ENCODE measurements around the gene LRCH1. TPM values are rescaled to one million over a fixed set of nuclear protein-coding genes. Genes with fewer than 3 reads are reported as not detected.
"Not testable (repeated sequence)": the region's sequence is repeated elsewhere in the genome, so short reads cannot be mapped to it uniquely, and the experiment has no call there.

The LRCH1 gene
- total RNA-seq, 6 experiments from 2014 or later = 11.3 to 13.9 (median 12.5) TPM

DNA sequence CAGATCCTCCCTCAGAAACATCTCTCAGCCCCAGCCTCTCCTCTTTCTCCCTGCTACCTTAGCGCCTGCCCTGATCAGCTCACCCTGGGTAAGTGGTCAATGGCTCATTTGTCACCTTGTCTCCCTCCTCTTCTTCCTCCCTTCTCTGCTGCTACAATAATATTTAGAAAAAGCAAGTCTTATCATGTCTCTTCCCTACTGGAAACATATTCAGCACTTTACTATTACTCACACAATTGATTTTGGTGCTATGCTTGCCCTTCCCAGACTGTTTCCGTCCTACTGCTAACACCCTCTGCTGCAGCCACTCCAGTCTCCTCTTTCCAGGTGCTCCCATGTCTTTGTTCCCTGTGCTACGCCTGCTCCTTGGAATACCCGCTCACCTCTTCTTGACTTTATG is 208.2 kb downstream of the LRCH1 start:
- TF ChIP-seq, protein P1, sequence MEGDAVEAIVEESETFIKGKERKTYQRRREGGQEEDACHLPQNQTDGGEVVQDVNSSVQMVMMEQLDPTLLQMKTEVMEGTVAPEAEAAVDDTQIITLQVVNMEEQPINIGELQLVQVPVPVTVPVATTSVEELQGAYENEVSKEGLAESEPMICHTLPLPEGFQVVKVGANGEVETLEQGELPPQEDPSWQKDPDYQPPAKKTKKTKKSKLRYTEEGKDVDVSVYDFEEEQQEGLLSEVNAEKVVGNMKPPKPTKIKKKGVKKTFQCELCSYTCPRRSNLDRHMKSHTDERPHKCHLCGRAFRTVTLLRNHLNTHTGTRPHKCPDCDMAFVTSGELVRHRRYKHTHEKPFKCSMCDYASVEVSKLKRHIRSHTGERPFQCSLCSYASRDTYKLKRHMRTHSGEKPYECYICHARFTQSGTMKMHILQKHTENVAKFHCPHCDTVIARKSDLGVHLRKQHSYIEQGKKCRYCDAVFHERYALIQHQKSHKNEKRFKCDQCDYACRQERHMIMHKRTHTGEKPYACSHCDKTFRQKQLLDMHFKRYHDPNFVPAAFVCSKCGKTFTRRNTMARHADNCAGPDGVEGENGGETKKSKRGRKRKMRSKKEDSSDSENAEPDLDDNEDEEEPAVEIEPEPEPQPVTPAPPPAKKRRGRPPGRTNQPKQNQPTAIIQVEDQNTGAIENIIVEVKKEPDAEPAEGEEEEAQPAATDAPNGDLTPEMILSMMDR (IDR thresholded peaks at IDR 0.05) = no peak
- Mint-ChIP-seq H3K36me3 (ENCODE audit: low read depth) (no peaks in the 10 kb centered on the region), H3K4me1 (ENCODE audit: low read depth) (peaks cover 22% of the 10 kb centered on the region), H3K4me3 (no peak overlapping the region), H3K27me3 (ENCODE audit: insufficient read depth) (peaks cover 8% of the 10 kb centered on the region), H3K27ac (no peak overlapping the region), H3K9me3 (no peaks in the 10 kb centered on the region)
- DNase-seq = no peak

DNA sequence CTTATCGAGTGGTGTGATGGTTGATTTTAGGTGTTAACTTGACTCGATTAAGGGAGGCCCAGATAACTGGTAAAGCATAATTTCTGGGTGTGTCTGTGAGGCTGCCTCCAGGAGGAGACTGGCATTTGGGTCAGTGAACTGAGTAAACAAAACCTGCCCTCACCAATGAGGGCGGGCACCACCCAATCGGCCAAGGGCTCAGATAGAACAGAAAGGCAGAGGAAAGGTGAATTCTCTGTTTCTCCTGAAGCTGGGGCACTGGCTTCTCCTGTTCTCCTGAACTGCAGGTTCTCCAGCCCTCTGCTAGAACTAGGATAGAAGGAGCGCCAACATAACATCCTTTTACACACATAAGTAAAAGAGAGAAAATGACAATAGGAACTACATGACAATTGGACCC is 208.9 kb downstream of the LRCH1 start:
- Mint-ChIP-seq H3K4me1 (ENCODE audit: low read depth) (peaks cover 20% of the 10 kb centered on the region), H3K9me3 (no peaks in the 10 kb centered on the region), H3K4me3 (no peak overlapping the region), H3K36me3 (ENCODE audit: low read depth) (no peaks in the 10 kb centered on the region), H3K27me3 (ENCODE audit: insufficient read depth) (peaks cover 5% of the 10 kb centered on the region), H3K27ac (no peak overlapping the region)
- TF ChIP-seq, protein P1 (IDR thresholded peaks at IDR 0.05) = no peak
- no peak for DNase-seq

DNA sequence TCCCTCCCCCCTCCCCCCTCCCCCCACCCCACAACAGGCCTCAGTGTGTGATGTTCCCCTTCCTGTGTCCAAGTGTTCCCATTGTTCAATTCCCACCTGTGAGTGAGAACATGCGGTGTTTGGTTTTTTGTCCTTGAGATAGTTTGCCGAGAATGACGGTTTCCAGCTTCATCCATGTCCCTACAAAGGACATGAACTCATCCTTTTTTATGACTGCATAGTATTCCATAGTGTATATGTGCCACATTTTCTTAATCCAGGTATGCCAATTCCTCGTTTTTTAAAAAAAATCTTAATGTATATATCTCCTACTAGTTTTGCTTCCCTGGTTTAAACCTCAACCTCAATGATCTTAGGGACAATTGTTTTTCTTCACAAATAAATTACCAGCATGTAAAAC is 217.0 kb downstream of the LRCH1 start:
- not testable (repeated sequence) for H3K9me3 Mint-ChIP-seq; H3K4me1 Mint-ChIP-seq (ENCODE audit: low read depth); H3K27me3 Mint-ChIP-seq (ENCODE audit: insufficient read depth); H3K4me3 Mint-ChIP-seq; H3K27ac Mint-ChIP-seq; DNase-seq
- H3K36me3 Mint-ChIP-seq (ENCODE audit: low read depth) = peaks cover 38% of the 10 kb centered on the region

DNA sequence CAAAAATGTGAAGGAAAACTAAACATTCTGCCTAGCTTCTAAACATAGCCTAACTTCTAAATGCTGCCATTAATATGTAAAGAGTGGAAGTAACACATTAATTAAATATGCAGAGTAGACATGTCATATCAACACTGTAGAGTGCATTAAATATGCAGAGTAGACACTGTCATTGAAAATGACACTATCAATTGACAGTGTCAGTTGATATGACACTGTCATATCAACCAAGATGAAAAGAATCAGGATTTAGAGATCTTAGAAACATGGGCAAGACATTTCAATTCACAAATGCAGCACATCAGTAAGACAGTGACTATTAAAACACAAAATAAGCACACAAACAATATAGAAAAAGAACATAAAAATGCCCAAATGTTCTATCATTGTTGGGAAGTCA is 218.7 kb downstream of the LRCH1 start:
- Mint-ChIP-seq H3K4me1 (ENCODE audit: low read depth) (no peaks in the 10 kb centered on the region), H3K27ac (no peak overlapping the region), H3K36me3 (ENCODE audit: low read depth) (peaks cover 49% of the 10 kb centered on the region), H3K27me3 (ENCODE audit: insufficient read depth) (no peaks in the 10 kb centered on the region), H3K4me3 (no peak overlapping the region), H3K9me3 (no peaks in the 10 kb centered on the region)
- TF ChIP-seq, protein P1 (IDR thresholded peaks at IDR 0.05) = no peak
- DNase-seq = no peak

DNA sequence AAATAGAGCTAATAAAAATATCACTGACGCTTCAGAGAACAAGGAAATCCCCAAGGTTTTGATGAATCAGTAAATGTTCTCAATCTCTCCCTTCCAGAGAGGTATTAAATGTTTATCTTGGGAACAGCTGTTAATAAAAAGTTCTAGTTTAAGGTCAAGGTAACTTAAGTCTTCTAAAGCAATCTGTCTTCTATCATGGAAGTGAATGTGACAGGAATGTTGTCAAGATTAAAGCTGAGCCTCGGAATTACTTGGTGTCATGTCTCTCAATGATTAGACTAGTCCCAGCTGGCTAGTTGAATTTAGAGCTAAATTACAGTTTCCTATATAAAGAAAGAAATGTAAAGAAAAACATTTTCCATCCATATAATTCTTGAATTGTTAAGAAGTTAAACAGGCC is 220.6 kb downstream of the LRCH1 start:
- Mint-ChIP-seq H3K27me3 (ENCODE audit: insufficient read depth) (no peaks in the 10 kb centered on the region), H3K36me3 (ENCODE audit: low read depth) (peaks cover 54% of the 10 kb centered on the region), H3K9me3 (no peaks in the 10 kb centered on the region), H3K4me3 (no peak overlapping the region), H3K27ac (no peak overlapping the region), H3K4me1 (ENCODE audit: low read depth) (peaks cover 8% of the 10 kb centered on the region)
- DNase-seq = no peak
- TF ChIP-seq, protein P1 (IDR thresholded peaks at IDR 0.05) = no peak

DNA sequence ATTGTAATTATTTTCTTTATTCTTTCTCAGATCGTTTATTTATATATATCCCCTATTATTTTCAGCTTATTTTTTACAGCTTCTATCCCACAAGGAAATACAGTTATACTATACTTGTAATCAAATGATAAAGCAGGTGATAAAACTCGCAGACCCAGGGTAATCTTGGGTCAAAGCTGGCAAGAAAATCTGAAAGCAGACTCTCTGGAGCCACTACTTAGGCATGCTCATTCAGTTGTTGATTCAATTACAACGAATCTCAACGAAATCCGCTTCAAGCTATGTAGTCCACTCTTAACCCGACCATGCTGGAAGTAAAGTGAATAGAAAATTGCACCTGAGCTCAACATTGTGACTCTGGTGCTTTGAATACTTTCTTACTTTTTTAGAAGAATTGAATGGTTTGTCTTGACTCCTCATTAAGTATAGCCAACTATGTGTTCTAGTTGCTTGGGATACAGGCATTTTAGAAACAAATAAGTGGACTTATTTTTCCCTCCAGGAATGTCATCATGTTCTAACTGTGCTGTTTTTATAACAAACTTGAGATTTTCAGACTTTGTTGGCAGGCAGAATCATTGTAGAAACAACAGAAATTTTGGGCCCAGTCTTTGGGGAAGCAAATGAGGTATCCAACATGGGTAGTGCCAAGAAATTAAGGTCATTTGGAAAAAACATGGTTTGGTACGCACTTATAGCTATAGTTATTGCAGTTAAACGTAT is 222.6 kb downstream of the LRCH1 start:
- no peaks in the 10 kb centered on the region for H3K9me3 Mint-ChIP-seq
- no peak overlapping the region for H3K27ac Mint-ChIP-seq
- TF ChIP-seq, protein P1 (IDR thresholded peaks at IDR 0.05) = no peak
- peaks cover 49% of the 10 kb centered on the region for H3K36me3 Mint-ChIP-seq (ENCODE audit: low read depth)
- DNase-seq = no peak
- H3K27me3 Mint-ChIP-seq (ENCODE audit: insufficient read depth) = no peaks in the 10 kb centered on the region
- peaks cover 16% of the 10 kb centered on the region for H3K4me1 Mint-ChIP-seq (ENCODE audit: low read depth)
- H3K4me3 Mint-ChIP-seq = no peak overlapping the region
